Measurements from ENCODE around the gene TMBIM6.
"Not testable (repeated sequence)": the region's sequence is repeated elsewhere in the genome, so short reads cannot be mapped to it uniquely, and the experiment has no call there.

The TMBIM6 gene

DNA sequence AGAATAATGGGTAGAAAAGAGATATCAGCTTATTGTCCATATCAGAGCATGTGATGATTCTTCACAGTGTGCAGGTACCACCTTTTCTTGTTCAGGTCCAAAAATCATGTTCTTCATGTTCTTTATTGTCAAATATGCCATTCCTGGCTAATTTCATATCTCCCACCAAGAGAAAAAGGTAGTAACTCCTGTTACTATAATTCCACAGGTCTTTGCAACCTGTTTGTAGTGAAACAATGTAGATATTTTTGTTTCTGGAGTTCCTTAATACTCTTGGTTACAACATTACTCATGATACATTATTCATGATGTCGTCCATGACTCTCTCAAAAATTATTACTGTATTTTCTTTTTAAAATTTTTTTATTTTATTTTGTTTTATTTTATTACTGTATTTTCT, 11.3 kb upstream of the TMBIM6 start:
- DNase-seq: no peak

DNA sequence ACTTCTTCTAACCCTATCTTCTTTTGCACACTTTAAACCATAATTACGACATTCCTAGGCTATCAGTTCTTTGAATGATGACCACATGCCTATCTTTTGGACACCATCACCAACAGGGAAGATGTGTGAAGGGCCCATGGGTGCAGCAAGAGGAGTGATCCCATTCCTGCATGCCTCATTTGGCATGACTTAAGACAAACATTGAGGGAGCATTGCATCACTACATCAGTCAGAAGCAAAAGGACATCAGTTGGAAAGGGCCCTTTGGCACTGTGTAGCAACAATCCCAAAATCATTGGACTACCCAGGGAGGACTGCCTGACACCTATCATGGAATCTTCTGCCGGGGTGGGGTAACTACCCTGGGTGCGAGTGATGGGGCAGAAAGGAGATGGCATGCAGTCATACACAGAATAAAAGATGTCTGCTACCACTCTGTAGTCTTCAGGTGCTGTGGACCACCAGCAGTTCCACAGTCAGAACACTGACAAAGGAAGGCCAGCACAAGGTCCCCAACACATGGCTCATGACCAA, 10.7 kb upstream of the TMBIM6 start:
- no peak for DNase-seq

DNA sequence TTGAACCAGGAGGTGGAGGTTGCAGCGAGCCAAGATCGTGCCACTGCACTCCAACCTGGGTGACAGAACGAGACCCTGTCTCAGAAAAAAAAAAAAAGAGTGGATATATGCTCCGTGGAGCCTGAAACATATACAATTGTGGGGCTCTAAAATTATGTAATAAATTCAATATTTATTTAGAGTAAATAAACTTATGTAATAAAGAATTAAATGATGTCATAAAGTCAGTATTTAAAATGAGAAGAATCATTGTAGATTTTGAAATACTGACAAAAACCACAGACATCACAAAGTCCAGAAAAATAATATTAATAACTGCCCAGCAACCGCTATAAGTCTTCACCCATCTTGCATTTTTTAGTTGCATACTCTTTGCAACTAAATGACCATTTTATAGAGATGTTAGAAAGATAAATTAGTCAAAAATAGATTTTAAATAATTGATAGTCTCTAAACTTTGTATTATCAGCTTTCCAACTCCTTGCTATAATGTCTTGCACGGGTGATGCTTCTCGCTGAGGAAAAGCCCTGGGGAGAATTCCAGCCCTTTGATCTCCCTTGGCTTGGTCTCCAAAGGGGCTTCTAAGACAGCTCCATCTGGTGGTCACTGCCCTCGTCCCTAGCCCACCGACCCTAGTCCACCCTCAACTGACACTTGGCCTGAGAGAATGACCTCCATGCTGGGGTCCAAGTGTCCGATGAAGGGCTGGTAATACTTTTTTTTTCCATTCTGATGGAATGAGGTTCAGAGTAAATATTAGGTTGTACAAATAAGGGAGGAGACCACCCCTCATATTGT, 7.9 kb upstream of the TMBIM6 start:
- no peak for DNase-seq

DNA sequence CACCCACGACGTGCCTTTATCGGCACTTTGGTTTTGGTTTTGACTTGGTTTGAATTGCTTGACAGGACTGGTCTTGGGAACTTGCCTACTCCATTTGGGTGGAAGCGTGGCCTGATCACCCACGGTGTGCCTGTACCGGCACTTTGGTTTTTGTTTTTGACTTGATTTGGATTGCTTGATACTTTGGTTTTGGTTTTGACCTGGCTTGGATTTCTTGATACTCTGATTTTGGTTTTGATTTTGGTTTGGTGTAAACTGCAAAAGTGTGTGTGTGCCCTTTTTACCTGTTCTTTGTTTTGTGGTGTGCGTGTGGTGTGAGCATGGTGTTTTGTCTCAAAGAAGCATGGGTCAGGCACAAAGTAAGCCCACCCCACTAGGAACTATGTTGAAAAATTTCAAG, 6.5 kb upstream of the TMBIM6 start:
- DNase-seq: not testable (repeated sequence)

DNA sequence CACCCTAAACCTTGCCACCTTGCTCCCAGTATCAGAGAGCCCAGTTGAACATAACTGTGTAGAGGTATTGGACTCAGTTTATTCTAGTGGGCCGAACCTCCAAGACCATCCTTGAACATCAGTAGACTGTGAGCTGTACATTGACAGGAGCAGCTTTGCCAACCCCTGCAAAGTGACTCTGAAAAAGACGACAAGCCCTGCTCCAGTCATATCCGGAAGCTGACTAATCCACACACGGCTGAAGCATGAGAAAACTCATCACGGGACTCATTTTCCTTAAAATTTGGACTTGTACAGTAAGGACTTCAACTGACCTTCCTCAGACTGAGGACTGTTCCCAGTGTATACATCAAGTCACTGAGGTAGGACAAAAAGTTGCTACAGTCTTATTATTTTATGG, 2.6 kb upstream of the TMBIM6 start:
- not testable (repeated sequence) for DNase-seq

DNA sequence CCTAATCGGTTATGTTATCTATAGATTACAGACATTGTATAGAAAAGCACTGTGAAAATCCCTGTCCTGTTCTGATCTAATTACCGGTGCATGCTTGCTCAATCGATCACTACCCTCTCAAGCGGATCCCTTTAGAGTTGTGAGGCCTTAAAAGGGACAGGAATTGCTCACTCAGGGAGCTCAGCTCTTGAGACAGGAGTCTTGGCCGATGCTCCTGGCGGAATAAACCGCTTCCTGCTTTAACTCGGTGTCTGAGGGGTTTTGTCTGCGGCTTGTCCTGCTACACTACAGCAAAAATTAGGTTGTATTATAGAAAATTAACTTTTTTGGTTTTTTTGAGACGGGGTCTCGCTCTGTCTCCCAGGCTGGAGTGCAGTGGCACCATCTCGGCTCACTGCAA, 1.1 kb upstream of the TMBIM6 start:
- not testable (repeated sequence) for DNase-seq

DNA sequence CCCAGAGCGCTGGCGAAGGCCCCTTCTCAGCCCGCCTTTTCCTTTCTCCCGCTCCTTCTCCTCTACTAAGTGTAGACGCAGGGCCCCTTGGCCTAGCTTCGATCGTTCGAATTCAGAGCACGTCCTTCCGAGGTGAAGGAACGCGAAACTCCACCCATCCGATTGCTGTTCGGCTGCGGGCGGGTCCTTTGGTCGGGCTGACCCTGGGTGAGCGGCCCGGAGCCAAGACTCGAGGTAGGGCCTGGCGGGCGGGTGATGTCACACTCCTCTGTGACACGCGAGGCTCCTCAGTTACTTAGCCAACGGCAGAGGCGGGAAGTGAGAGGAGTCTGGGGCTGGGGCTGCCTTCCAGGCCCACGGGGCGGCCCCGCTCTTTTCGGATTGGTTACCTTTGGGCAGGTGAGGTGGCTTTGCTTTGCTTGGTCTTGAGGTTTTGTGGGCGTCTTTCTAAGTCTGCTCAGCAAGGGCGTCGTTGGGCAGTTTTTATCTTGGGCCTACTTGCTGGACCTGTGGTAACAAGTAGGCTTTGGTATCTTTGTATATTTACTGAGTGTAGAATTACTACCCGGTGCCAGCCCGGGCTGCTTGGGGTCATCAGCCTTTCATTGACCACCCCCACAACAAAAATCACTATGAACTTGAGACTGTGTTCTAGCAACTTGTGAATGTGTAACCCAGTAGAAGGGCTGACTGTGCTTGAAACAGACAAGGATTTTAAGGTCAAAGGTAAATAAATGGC, 694 bp downstream of the TMBIM6 start:
- DNase-seq: peak; percentile 88

DNA sequence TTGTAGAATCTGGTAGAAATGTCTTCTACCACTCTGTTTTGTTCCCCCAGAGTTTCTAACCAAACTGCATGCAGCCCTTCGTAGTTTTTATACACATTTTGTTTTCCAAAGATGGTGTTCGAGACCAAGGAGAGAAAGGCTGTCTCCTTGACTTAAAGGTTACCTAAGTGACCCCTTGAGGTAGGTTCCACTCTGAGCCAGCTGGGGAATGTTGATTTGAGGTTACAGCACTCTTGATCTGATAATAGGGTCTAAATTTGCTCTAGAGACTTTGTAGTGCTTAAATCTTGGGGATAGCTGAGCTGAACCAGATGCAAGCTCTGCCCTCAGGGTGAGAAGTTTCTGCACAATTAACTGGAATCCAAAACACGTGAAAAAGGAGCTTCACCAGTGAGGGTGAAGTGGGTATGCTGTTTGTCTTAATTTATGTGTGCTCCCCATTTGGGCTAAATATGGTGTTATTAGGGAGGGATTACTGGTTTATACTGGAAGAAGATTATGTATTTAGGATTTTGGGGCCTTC, 3.1 kb downstream of the TMBIM6 start:
- DNase-seq: no peak

DNA sequence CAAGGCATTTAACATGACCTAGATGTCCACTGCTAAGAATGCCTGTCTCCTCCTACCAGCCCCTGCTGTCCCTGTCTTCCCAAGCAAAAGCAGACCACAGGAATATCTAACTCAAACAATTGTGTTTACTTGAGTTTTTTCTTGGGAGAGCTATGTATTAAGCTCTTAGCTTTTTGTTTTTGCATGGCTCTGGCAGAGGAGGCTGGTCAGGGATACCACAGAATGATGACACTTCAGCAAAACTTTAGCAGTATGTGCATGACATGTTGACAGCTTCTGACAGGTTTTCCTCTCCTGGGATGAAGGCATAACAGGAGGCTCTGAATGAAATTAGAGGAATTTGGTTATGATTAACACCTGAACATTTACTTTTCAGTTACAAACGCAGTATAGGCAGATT, 6.9 kb downstream of the TMBIM6 start:
- no peak for DNase-seq

DNA sequence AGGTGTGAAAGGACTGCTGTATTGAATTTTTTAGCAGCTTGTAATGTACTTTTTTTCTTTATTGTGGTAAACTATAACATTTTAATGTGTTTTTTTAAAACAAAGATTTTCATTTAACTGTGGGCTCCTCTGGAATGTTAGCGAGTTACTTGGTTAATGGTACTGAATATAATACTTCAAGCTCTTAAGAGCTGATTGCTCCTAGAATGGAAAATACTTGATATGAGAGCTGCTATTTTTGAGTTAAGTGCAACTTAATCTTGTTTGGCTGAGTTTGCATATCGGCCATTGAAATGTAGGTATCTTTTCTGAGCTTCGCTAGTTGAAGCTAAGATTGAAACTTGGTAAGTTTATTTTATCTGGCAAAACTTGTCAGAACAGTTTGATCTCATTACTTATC, 7.4 kb downstream of the TMBIM6 start:
- no peak for DNase-seq

DNA sequence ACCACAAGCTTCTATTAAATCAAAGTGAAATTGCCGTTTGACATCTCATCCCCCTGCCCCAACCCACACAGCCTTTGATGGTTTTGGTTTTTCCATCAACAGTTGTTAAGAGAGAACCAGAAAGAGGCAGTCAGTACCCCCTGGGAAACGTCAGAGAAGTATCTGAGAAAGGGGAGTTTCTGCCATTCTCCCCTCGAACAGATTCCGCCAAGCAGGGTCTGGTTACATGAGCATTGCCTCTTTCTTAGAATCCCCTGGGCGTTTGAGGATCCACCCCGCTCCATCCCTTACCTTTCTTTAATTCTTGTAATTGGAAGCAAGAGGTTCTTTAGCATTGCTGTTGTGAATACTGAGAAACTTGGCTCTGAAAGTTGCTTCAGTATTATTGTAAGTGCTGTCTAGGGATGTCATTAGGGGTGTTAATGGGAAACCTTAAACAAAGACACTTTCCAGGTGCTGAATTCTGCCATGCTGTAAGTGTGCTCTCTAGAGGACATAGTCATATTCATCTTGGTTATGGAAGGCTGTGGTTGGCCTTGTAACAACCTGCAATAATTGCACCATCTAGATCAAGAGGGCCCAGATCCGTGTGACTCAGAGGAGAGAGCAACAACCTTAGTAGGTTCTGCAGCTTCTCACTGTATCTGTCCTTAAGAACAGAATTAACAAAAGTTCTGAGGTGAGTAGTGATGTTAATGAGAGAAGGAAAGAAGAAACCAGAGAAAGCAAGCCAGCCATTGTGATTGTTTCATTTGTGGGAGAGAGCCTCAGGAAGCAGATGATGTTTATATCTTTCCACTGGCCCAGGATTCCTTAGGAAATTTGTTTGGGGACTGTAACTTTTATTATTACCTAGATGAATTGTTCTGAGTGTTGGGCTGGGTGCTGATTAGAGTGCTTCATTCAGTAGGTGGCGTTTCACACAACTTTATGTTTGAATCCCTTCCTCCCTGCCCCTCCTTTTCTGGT, 9.0 kb downstream of the TMBIM6 start:
- DNase-seq: peak; percentile 43

DNA sequence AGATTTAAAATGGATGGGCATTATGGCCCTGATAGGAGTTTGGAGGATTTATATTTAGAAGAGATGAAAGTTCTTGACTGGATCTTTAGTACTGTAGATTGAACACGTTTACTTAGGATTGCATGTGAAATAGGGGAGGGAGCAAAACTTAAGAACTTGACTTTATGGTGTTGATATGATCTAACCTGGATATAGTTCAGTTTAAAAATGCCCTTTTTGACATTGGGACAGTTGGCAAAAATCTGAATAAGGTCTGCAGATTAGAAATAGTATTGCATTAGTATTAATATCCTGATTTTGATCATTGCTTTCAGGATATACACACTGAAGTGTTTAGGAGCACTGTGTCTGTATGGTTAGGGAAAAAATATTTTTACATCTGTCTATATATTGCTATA, 9.6 kb downstream of the TMBIM6 start:
- DNase-seq: no peak

DNA sequence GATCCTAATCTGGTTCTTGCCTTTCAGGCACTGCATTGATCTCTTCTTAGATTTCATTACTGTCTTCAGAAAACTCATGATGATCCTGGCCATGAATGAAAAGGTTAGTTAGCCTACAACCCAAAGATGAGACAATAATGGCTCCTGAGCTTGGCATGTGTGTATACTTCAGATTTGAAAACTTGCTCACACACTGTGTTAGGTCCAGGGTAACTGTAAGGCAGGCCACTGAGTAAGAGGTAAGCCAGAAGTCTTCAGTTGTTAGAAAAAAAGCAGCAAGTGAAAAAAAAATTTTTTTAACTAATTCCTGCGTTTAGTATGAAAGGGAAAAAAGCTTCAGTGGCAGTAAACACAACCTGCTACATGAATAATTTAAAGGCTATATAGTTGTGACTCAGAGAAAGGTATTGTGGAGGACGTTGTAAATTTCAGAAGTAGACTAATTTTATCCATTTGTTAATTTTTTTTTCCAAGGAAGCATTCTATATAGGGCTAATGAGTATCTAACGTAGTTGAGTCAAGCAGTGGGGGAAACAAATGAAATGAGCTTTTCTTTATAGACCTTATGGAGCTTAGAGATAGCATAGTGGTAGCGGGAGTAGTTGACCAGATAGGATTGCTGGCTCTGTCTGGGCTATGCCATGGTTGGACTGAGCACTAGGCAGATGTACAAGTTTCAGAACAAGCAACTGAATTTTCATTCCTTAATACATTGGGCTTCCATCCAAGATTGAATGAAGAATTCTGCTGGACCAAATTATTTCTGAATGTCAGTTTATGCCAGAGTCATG, 20.5 kb downstream of the TMBIM6 start:
- DNase-seq: no peak

DNA sequence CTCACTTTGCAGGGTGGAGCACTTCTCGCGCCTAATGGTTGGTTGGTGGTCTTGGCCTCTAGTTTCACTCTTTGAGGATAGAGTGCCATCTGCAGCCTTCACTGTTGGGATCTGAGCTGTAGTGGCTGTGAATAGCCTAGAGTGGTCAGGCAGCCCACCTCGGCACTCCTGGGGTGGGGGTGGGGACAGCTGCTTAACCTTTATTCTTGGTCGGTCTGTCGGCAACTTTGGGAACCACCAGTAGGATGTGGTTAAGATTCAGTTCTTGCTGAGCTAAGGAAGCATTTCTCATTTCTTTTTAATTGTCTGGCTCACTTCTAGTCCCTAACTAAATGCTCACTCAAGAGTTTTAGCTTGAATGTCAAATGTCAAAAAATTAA, 21.1 kb downstream of the TMBIM6 start:
- DNase-seq: no peak

DNA sequence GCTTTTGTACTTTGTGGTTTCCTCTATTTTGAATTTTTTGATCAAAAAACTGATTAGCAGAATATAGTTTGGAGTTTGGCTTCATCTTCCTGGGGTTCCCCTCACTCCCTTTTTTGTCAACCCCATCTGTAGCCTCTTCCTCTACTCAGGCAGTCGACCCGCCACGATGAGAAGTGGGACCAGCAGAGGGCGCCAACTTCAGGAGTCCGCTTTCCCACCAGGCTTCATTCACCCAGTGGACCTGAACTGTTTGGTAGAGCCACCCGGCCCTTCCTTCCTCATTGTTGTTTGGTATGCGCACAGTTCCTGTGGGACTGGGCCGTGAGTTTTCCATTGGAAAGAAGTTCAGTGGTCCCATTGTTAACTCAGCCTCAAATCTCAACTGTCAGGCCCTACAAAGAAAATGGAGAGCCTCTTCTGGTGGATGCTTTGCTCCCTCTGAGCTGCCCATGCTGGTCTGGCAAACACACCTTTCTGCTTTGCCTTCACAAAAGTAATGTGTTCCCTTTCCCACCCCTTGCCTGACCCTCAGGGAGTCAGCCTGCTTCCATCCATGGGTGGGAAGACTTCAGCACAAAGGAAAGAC, 21.7 kb downstream of the TMBIM6 start:
- peak; percentile 5 for DNase-seq

DNA sequence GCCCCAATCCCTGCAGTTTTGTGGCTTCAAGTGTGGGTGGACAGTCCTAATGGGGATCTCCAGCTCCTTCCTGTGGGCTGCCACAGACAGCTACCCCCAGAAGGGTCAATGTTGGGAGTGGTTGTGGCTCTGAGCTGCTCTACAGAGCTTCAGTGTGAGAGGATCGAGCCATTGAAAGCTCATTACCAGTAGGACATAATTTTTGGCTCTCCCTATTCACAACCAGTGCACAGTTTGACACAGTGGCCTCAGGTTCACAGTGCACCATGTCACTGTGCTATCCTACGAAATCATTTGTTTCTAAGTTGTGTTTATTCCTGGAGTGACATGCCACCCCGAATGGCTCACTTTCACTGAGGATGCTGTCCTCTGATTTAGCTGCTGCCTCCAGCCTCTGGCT, 22.8 kb downstream of the TMBIM6 start:
- no peak for DNase-seq

DNA sequence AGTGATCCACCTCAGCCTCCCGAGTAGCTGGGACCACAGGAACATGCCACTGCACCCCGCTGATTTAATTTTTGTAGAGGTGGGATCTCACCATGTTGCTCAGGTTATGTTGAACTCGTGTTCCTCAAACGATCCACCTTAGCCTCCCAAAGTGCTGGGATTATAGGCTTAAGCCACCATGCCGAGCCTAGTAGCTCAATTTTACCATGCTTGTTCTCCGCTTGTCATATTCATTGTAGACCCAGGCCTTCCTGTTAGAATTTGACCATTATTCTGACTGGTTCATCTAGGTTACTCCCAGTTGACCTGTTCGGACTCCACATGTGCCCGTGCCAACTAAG, 24.7 kb downstream of the TMBIM6 start:
- no peak for DNase-seq

DNA sequence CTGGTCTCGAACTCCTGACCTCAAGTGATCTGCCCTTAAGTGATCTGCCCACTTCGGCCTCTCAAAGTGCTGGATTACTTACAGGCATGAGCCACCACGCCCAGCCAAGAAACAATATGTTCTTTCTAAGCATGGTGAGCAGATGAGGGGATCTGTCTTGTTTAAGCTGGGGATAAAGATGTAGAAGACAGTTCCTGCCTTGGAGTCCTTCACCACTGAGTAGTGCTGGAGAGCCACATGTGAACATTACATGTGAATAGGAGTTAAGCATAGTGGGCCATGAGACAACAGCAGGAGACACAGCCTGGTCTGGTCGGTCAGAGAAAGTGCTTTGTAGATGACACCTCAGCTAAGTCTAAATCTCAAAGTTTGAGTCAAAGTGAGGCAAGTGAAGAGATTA, 26.0 kb downstream of the TMBIM6 start:
- DNase-seq: no peak

DNA sequence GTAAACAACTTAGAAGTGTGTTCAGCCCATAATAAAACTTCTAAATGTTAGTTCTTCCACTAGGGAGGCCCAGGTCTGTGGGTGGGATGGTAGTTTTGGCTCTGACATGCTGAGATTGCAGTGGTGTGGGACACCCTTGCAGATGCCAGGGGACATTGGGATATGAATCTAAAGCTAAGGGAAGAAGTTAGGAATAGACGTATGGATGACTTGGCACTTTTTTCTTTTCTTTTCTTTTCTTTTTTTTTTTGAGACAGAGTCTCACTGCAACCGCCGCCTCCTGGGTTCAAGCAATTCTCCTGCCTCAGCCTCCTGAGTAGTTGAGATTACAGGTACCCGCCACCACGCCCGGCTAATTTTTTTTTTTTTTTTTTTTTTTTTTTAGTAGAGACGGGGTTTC, 31.7 kb downstream of the TMBIM6 start:
- DNase-seq: not testable (repeated sequence)

DNA sequence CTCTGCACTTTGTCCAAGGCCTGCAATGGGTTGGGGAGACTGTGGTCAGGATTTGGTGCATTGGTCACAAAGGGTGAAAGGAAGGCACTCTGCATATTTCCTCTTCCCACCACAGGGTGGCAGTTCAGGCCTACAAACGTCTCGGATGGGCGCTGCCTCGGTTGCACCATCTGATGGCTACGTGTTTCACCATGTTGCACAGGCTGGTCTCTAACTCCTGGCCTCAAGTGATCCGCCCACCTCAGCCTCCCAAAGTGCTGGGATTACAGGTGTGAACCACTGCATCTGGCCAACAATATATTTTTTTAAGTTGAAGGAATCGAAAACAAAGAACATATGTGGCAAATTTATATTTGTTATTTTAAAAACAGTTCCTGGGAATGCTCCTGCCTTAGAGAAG, 35.1 kb downstream of the TMBIM6 start:
- peak; percentile 49 for DNase-seq

DNA sequence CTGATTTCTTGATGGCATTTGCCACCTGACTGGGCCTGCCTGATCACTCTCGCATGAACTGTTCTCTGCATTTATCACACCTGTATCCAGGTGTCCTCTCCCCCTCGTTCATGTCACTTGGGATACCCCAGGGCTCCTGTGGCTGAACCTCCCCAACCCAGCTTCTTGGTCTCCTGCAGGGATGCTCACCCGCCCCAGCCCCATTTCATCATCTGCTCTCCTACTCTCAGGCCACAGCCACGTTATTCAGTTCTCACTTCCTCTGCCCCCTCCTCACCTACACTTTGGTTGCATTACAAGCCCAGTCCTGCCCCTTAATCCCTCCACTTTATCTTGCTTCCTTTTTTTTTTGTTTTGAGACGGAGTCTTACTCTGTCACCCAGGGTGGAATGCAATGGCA, 35.5 kb downstream of the TMBIM6 start:
- DNase-seq: no peak

DNA sequence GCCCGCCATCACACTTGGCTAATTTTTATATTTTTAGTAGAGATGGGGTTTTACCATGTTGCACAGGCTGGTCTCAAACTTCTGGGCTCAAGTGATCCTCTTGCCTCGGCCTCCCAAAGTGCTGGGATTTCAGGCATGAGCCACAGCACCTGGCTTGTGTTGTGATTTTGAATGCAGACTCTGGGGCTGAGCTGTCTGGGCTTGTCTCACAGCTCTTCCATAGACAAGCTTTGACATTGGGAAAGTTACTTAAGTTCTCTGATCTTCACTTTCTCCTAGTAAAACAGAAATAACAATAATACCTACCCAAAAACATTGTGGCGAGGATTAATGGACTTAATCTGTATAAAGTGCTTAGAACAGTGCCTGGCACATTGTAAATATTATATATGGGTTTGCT, 36.0 kb downstream of the TMBIM6 start:
- DNase-seq: no peak

All from NK-92 treated with Interleukin-12 subunit alpha and Interleukin-12 subunit beta, amount 100 ng/mL, for 24 hours (cell line).